HG03196 (cell line): ENCODE data around the gene GJD4.

Experiments
- ATAC-seq: cut with Tn5 transposase; IDR thresholded peaks from one replicate; pipeline ENCODE4 v1.9.1; 2021; ENCODE audit not compliant: unreplicated experiment

Gene GJD4

GRCh38 chr10:35578618-35578956 lies 26.6 kb upstream of the GJD4 start:
- ATAC-seq, result no peak

- ATAC-seq, result no peak
Observed at GRCh38 chr10:35579116-35579515, 26.0 kb upstream of the GJD4 start.

DNA sequence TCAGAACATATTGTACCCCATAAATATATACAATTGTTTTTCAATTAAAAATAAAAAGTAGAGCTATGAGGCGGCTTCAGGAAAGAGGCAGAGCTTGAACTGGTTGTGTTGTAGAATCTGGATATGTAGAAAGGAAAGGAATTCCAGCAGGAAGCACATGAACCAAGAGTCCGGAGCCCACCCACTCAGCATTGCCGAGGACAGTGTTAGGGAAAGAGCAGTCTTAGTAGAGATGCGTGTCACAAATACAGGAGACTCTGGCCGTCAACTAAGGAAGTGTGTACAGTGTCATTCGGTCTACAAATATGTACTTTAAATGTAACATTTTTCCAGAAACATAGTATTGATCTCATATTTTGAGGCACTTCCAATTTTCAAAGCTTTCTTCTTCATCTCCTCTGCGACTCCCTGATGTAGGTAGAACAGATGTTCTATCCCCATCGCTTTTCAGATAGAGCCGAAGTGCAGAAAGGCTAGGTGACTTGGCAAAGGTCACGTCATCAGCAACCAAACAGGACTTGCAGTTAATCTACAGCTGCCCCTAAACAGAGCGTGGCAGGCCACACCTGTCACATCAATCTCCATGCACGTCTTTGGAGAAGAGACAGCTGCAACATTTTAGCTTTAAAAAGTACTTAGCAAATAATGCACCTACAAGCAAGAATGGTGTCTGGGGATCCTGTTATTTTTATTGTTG lies 25.3 kb upstream of the GJD4 start:
- ATAC-seq, result no peak

GRCh38 chr10:35580423-35580770 lies 24.7 kb upstream of the GJD4 start:
- no peak for ATAC-seq

GRCh38 chr10:35581655-35582054 lies 23.5 kb upstream of the GJD4 start:
- no peak for ATAC-seq

DNA sequence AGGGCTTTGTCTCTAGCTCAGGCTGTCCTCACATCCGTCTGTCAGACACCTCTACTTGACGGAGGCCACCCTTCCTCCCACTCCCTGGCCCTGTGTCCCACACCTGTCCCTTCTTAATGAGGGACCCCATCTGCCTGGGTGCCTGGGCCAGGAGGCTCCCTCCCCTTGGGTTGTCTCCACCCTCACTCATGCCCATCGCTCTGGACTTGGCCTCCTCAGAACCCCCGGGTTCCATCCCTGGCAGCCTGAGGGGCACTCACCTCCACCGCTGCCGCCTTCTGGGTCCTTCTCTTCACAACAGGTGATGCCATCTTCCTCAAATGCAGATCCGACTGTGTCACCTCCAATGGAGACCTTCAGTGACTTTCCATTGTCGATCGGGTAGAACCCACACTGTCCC lies 20.2 kb upstream of the GJD4 start:
- no peak for ATAC-seq

GRCh38 chr10:35585356-35585755 lies 19.8 kb upstream of the GJD4 start:
- ATAC-seq, result no peak

GRCh38 chr10:35585903-35586535 lies 19.1 kb upstream of the GJD4 start:
- no peak for ATAC-seq

- no peak for ATAC-seq
Observed at GRCh38 chr10:35588836-35589235, 16.3 kb upstream of the GJD4 start.

DNA sequence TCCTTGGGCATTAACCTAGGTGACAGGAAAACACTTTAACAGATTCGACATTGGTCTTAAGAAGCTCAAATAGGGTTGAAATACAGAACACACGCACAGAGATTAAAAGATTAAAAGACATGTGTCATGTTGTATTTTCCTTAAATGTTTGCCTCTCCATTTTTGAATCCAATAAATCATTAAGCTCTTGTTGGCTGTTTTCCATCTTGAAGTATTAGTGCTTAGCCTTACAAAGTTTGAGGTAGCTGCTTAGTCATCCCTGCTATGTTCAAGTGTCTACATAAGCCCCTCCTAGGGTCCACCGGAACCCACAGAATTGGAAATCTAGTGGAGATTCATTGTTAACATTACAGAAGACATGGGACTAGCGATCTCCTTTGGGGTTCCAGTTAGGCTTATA lies 12.7 kb upstream of the GJD4 start:
- no peak for ATAC-seq

- ATAC-seq, result no peak
Observed at GRCh38 chr10:35594115-35595079, 10.7 kb upstream of the GJD4 start.

- no peak for ATAC-seq
Observed at GRCh38 chr10:35595106-35595505, 10.0 kb upstream of the GJD4 start.

- no peak for ATAC-seq
Observed at GRCh38 chr10:35598379-35598778, 6.8 kb upstream of the GJD4 start.

GRCh38 chr10:35600193-35600592 lies 4.9 kb upstream of the GJD4 start:
- ATAC-seq, result no peak

- ATAC-seq, result no peak
Observed at GRCh38 chr10:35606430-35606829, 1.3 kb downstream of the GJD4 start.

- ATAC-seq, result no peak
Observed at GRCh38 chr10:35607475-35608327, 2.6 kb downstream of the GJD4 start.

- no peak for ATAC-seq
Observed at GRCh38 chr10:35608328-35608672, 3.2 kb downstream of the GJD4 start.

GRCh38 chr10:35611750-35612149 lies 6.6 kb downstream of the GJD4 start:
- ATAC-seq, result no peak

DNA sequence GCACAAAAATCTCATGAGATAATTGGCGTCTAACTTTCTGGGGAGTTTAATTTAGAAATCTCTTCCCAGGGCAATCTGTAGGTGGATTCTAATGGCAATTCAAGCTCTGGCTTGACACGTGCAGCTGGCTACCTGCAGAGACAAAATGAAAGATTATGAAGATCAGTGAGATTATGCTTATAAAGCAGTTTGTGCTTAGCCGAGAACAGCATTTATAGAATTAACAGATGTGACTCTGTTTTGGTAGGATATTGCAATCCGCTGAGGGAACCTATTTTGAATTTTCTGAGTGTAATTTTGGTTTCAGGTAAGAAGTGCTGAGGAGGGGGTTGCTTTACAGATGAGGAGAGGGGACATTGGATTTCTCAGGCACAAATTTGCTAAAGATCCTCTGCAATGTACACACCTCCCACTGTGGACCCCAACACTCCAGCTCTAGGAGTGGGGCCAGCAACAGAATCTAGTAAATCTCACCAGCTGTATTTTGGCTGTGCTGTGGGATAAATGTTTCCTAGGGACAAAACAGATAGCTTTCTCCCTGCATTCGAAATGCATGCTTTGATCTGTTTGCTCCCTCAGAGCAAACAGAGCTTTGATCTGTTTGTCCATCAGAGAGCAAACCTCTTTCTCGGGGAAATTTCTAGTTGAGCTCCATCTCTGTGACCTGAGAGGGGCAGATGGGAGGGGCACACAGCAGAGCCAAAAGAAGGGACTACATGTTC lies 7.4 kb downstream of the GJD4 start:
- ATAC-seq, result no peak

- ATAC-seq, result no peak
Observed at GRCh38 chr10:35613107-35613440, 7.9 kb downstream of the GJD4 start.
